GM19455 (cell line): ENCODE data around the gene IMMP2L.

Experiments
- ATAC-seq: cut with Tn5 transposase; IDR thresholded peaks from one replicate; pipeline ENCODE4 v1.9.1; 2021; ENCODE audit not compliant: unreplicated experiment

IMMP2L gene

DNA sequence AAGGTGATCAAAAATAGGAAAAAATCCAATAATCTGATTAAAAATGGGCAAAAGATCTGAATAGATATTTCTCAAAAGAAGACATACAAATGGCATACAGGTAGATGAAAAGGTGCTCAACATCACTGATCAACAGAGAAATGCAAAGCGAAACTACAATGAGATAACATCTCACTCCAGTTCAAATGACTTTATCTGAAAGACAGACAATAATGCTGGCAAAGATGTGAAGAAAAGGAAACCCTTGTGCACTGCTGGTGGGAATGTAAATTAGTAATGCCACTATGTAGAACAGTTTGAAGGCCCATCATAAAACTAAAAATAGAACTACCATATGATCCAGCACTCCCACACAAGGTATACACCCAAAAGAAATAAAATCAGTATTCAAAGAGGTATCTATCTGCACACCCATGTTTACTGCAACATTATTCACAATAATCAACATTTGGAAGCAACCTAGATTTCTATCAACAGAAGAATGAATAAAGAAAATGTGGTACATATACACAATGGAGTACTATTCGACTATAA is 386.3 kb downstream of the IMMP2L start:
- no peak for ATAC-seq

GRCh38 chr7:111174510-111174909 is 387.8 kb downstream of the IMMP2L start:
- ATAC-seq = no peak

DNA sequence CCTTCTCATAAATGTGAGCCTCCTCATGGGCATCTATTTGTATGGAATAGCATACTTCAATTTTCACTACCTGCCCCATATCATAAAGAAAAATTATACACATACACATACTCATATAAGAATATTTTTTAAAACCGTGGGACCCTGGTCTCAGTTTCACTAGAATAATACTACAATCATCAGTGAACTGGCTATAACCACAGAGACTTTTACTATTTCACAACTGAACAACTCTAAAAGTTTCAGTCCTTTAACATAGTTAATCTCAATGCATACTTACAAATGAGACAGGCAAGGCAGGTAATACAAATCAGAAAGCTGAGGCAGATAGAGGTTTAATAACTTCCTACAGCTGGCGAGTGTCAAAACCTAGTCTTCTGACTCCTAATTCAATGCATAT is 388.3 kb downstream of the IMMP2L start:
- ATAC-seq = no peak

DNA sequence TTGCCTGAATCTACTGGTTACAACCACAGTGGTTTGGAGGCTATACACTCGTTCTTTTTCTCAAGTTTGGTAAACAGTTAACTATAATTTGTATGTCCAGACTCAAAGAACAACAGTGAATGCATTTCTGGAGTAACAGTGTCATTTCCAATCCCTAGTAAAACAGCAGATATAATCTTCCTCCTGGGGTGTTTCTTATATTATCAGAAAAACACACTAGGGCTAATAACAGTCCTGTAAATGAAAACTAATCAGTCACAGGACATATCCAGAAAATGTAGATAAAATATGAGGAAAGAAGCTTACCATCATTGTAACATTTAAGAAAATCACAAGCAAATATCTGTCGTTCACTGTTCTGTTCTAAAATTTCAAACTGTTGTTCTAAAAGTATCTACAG is 388.8 kb downstream of the IMMP2L start:
- no peak for ATAC-seq

DNA sequence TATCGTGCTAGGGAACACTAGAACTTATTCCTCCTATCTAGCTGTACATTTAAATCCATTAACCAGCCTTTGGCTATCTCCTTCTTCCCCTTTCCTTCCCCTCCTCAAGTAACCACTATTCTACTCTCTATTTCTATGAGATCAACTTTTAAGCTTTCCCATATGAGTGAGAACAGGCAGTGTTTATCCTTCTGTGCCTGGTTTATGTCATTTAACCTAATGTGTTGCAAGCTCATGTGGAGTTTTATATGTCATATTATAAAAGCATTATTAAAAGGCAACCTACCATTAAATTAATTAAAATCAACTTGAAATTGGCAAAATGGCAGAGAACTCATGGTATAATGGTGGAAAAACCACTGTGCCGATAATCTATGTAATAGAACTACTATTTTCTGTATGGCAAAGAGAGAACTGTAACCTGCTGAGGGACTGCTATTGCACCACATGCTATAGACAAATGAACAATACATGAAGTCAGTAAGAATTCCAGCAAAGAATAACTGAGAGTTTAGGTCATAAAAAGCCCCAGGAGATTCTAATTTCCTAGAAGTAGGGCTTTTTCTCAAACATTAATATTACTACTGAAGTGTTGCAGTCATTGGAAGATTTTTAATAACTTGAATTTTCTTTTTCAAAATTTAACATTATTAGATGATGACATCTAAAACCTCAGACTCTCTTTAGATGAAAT is 389.6 kb downstream of the IMMP2L start:
- no peak for ATAC-seq

GRCh38 chr7:111168182-111168581 is 394.1 kb downstream of the IMMP2L start:
- ATAC-seq = no peak

GRCh38 chr7:111164442-111164841 is 397.9 kb downstream of the IMMP2L start:
- no peak for ATAC-seq

- no peak for ATAC-seq
These were observed 399.6 kb downstream of the IMMP2L start for GRCh38 chr7:111162692-111163091.

DNA sequence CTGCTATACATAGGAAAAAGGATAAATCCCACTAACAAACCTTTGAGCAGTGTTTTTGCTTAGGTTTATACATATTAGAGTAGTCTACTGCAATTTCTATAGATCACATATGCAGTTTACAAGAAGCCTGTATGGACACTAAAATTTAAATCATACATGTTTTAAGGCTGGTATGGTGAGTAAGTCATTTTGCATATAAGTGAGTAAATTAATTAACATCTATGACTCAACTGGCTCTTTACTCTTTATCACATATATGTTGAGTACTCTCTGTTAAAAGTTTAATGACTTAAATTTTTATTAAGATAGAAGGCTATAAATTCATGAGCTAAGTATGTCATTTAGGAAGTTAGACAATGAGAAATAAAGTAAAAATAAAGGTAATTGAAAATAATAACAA is 402.0 kb downstream of the IMMP2L start:
- ATAC-seq = no peak

GRCh38 chr7:111159426-111159825 is 402.9 kb downstream of the IMMP2L start:
- ATAC-seq = no peak

DNA sequence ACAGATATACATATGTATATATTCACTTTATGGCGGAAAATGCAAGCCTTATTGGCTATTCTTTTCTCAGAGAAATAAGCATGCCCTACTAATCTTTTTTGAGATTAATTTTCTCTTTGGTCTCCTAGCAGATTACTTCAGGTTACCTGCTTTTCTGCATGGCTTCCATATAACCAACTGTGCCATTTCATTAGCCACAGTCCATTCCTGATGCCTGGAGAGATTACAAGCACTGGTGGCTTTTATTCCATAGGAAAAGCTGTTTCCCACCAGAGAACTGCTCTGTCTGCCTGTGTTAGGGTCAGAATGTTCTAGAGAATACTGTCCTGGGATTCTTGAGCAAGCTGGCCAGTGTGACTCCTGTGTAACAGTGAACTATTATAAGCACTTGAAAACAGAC is 411.6 kb downstream of the IMMP2L start:
- ATAC-seq = no peak

DNA sequence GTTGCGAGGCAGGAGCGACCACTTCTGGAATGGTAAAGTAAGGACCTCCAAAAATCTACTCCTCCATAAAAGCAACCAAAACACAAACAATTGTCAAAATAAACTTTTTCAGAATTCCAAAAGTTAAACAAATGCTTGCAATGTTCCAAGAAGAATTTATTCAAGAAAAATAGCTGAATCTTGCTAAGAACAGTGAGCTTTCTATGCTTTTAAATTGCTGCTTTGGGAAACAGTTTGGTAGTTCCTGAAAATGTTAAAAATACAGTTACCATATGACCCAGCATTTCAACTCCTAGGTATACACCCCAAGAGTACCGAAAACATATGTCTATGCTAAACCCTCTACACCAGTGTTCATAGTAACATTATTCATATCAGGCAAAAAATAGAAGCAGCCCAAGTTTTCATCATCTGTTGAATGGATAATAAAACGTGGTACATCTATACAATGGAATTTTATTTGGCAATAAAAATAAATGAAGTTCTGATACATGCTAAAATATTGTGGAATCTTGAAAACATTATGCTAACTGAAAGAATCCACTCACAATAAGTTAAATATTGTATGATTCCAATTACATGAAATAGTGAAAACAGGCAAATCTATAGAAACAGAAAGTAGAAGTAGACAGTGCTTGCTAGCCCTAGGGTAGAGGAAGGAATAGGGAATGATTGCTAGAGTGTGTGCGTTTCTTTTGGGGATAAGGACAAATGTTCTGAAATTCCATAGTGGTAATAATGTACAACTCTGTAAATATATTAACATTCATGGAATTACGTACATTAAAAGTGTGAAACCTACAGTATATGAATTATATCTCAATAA is 414.4 kb downstream of the IMMP2L start:
- ATAC-seq = no peak

- no peak for ATAC-seq
These were observed 416.2 kb downstream of the IMMP2L start for GRCh38 chr7:111146136-111146535.

GRCh38 chr7:111145472-111145871 is 416.8 kb downstream of the IMMP2L start:
- no peak for ATAC-seq

- ATAC-seq = no peak
These were observed 422.0 kb downstream of the IMMP2L start for GRCh38 chr7:111140091-111140865.

GRCh38 chr7:111138586-111138985 is 423.7 kb downstream of the IMMP2L start:
- ATAC-seq = no peak

DNA sequence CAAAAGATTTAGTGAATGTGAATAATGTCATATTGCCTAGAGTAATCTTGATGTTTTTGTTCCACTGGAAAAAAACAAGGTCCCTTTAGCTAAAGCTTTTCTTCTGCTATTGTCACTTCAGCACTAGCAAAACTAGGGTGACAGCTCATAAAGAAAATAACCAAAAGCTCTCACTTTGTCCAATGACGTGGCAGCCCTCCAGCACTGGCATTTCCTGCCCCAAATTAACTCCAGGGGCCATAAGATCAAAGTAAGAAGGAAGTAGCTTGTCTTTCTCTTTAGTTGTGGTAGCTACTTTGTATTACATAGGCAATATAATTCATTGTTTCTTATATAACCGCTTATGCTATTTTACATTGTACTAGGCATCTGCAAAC is 424.1 kb downstream of the IMMP2L start:
- peak; percentile 96 for ATAC-seq

GRCh38 chr7:111137296-111138192 is 424.7 kb downstream of the IMMP2L start:
- peak; percentile 76 for ATAC-seq

- ATAC-seq = no peak
These were observed 429.5 kb downstream of the IMMP2L start for GRCh38 chr7:111132833-111133232.

DNA sequence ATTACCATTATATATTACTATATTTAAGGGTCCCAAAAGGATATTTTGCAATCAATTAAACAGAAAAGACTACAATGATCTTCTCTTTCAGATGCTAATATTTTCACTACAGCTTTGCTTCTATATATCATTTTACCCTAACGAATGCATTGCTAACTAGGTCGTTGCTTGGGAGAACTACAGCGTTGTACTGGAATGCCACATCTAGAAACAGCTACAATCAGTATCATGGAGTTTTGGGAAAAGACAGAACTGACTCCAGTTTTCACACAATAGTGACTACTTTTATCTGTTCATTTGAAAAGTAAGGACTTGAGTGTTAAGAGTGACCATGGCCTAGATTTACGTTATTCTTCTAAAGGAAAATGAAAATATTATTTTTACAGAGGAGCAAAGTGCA is 432.9 kb downstream of the IMMP2L start:
- ATAC-seq = no peak
